Measurements from ENCODE around the gene CCDC159. TPM values are rescaled to one million over a fixed set of nuclear protein-coding genes. Genes with fewer than 3 reads are reported as not detected.

Gene CCDC159
- polyA plus RNA-seq, 4 donors, result 23.1 to 32.6 (median 24.4) TPM

DNA sequence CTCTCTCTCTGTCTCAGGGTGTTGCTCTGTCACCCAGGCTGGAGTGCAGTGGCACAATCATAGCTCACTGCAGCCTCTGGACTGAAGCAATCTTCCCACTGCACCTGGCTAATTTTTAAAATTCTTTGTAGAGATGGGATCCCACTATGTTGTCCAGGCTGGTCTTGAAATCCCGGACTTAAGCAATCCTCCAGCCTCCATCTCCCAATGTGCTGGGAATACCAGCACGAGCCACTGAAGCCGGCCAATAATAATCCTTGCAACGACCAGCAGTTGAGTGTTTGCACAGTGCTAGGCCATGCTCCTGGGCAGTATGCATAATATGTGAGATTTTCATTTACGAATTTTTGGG, 38.4 kb downstream of the CCDC159 start:
- no peak for DNase-seq (ENCODE audit: low read depth in 4 of 4, low spot score in 3 of 4)

DNA sequence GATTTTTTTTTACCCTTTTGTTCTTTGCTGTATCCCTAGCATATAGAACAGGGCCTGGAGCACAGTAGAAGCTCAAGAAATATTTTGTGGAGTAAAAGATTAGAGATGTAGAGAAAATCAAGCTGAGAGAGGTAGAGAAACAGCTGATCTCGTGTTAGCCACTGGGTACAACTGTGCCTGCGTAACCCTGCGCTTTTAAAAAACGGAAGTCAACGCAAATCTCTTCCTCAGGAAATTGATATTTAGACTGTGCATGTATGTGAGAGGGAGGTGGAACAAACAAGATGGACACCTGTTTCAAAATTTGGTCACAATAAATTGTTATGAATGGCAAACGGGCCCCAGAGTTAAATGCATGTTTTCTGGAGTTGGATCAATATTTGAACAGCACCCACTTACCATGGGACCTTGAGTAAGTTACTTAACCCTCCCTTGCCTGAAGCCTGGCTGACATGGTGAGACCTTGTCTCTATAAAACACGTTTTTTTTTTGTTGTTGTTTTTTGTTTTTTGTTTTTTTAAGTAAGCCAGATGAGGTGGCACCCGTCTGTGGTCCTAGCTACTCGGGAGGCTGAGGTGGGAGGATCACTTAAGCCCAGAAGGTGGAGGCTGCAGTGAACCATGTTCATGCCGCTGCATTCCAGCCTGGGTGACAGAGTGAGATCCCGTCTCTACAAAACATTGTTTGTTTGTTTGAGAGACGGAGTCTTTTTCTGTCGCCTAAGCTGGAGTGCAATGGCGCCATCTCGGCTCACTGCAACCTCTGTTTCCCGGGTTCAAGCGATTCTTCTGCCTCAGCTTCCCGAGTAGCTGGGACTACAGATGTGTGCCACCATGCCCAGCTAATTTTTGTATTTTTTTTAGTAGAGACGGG, 41.1 kb downstream of the CCDC159 start:
- no peak for DNase-seq (ENCODE audit: low read depth in 4 of 4, low spot score in 3 of 4)

DNA sequence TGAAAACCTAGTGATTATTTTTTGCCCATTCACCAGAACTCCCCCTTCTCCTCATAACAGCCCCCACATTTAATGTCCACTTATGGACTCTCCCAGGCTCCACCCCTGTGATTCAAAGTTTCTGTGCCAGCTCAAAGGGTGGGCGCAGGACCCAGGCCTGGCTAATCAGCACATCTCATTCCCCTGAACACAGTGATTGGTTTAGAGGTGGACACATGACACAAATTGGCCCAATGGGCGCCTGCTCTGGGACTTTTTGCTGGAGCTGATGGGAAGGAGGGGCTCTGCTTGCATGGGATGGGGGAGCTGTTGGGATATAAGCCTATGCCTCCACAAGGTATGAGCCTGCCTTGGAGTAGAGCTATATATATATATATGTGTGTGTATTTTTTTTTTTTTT, 44.0 kb downstream of the CCDC159 start:
- no peak for DNase-seq (ENCODE audit: low read depth in 4 of 4, low spot score in 3 of 4)

DNA sequence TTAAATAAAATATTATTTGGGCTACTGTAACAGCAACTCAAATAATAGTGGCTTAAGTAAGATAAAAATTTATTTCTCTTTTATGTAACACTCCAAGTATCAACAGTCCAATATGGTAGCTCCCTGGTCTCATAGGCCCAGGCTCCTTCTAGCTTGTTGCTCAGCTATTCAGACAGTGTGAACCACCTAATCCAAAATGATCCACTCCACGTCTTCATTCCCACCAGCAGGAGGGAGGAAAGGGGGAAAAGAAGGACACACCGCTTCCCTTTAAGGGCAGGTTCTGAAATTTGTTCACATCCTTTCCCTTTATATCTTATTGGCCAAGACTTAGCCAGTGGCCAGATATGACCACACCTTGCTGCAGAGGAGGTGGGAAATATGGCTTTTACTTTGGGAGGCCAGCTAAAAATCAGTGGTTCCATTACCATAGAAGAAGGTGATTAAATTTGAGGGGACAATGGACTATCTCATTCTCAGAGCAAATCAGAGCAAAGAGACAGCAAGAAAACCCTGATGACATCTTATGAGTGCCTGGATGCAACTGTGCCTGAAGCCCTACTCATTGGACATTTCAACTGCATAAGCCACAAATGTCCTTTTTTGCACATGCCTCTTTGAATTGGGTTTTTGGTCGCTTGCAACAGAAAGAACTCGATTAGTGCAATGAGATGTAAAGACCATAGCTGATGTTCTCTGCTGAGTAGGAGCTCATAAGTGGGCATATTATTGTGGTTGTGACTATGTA, 44.8 kb downstream of the CCDC159 start:
- no peak for DNase-seq (ENCODE audit: low read depth in 4 of 4, low spot score in 3 of 4)

DNA sequence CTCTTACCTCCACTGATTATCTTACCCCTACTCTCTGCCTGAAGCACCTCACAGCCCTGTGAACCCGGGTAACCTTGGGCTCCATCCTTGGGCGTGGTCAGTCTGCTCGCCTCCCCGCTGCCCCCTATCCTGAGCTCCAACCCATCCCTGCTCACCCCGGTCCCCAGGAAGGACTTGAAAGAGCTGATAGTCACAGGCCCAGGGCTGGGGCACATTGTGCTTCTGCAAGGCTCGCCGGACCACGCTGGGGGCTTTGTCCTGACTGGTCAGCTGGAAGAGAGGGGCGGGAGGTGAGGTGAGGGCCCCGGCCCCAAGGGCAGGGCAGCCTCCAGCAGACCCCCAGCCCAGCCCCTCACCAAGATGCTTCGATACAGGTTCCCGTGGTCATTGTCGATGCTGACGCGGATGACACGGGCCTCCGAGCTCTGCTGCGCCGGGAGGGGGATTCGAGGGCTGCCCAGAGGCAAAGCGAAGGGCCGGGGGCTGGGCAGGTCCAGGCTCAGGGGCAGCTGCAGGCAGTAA, 50.8 kb downstream of the CCDC159 start:
- no peak for DNase-seq (ENCODE audit: low read depth in 4 of 4, low spot score in 3 of 4)

DNA sequence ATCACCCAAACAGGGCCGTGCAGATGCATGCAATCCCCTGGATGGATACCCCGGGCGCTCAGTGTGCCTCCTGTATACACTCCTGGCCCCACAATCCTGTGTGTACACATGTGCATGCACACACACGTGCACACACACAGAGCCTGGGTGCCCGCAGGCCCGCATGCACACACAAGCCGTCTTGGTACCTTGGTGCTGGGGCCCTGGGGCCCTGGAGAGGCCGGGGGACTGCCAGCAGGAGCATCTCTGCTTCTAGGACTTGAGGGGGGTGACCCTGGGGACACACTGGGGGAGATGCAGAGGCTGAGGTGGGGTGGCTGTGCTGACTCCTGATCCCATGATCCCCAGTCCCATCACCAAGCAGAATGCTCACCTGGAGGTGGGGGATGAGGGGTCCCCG, 53.3 kb downstream of the CCDC159 start:
- DNase-seq (ENCODE audit: low read depth in 4 of 4, low spot score in 3 of 4), result no peak

DNA sequence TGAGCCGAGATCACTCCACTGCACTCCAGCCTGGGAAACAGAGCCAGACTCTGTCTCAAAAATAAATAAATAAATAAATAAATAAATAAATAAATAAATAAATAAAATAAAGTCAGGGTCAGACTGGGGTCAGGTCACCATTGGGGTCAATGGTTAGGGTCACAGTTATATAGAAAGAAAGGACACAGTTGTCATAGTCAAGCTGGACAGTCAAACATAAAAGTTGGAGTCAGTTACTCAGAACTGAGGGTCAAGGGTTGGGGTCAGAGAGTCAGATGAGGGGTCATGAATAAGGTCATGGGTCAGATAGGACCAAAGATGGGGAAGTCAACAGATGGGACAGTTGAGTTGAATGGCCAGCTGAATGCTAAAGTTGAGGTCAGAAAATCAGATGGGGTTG, 54.5 kb downstream of the CCDC159 start:
- no peak for DNase-seq (ENCODE audit: low read depth in 4 of 4, low spot score in 3 of 4)

DNA sequence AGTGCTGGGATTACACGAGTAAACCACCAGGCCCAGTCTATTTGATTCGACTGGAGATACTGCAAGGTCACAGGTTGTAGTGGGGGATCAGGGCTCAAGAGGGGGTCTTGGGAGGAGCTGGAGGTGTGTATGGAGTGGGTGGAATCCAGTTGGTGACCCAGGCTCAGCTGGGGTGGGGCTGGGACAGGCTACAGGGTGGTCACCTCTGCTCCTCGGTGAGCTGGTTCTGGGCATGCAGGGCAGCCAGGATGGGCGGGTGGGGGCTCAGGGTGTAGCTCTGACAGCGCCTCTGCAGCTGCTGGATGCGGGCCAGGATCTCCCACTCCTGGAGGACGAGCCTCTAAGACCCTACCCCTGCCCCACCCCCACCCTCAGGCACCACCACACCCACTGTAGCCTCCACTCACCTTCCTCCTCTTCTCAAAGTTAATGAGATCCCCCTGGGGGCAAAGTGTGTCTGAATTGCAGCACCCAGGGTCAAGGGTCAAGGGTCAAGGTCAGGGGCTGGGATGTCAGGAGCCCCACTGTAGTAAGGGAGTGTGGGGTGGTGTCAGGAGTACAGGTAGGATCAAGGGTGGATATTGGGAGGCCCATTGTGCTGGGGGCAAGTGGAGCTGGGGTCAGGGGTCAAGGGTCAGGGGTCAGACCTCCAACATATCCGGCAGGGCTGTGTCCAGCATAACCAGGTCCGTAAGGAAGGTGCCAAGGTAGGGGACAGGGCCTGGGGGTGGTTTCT, 55.7 kb downstream of the CCDC159 start:
- DNase-seq (ENCODE audit: low read depth in 4 of 4, low spot score in 3 of 4), result no peak

Other genes with a start within 250 kb of the CCDC159 start
- 10 to 100 TPM; 11.9 to 17.1 (median 16.1) TPM for gene SPC24, start 190.7 kb upstream of the CCDC159 start, polyA plus RNA-seq (ENCODE audit: insufficient read length in 4 of 4)
- 100 to 1,000 TPM; 119 to 127 (median 123) TPM for gene KANK2, start 149.0 kb upstream of the CCDC159 start, polyA plus RNA-seq (ENCODE audit: insufficient read length in 4 of 4)
- under 1 TPM; 0.29 to 0.64 (median 0.55) TPM for gene ANGPTL8, start 106.9 kb upstream of the CCDC159 start, polyA plus RNA-seq (ENCODE audit: insufficient read length in 4 of 4)
- 10 to 100 TPM; 39.1 to 48.9 (median 45.9) TPM for gene DOCK6, start 84.0 kb upstream of the CCDC159 start, polyA plus RNA-seq (ENCODE audit: insufficient read length in 4 of 4)
- gene TSPAN16, start 50.4 kb upstream of the CCDC159 start, polyA plus RNA-seq (ENCODE audit: insufficient read length in 4 of 4), result under 1 TPM in 1 of 4 donors, not detected in 3; 0.16 TPM
- gene RAB3D, start 6.9 kb upstream of the CCDC159 start, polyA plus RNA-seq (ENCODE audit: insufficient read length in 4 of 4), result 10 to 100 TPM; 16.5 to 17.7 (median 17.4) TPM
- 100 to 1,000 TPM; 122 to 159 (median 132) TPM for gene TMEM205, start 251 bp upstream of the CCDC159 start, polyA plus RNA-seq (ENCODE audit: insufficient read length in 4 of 4)
- 10 to 100 TPM; 11.7 to 18.7 (median 13.7) TPM for gene PLPPR2, start 8.9 kb downstream of the CCDC159 start, polyA plus RNA-seq (ENCODE audit: insufficient read length in 4 of 4)
- gene SWSAP1, start 28.1 kb downstream of the CCDC159 start, polyA plus RNA-seq (ENCODE audit: insufficient read length in 4 of 4), result 1 to 10 TPM; 2.7 to 4.0 (median 3.0) TPM
- gene EPOR, start 37.8 kb downstream of the CCDC159 start, polyA plus RNA-seq (ENCODE audit: insufficient read length in 4 of 4), result 10 to 100 TPM; 21.7 to 32.3 (median 24.7) TPM
- 10 to 100 TPM; 68.7 to 94.8 (median 75.5) TPM for gene RGL3, start 72.8 kb downstream of the CCDC159 start, polyA plus RNA-seq (ENCODE audit: insufficient read length in 4 of 4)
- gene ODAD3, start 88.6 kb downstream of the CCDC159 start, polyA plus RNA-seq (ENCODE audit: insufficient read length in 4 of 4), result 1 to 10 TPM; 1.3 to 2.2 (median 1.6) TPM
- 100 to 1,000 TPM; 329 to 390 (median 354) TPM for gene PRKCSH, start 89.1 kb downstream of the CCDC159 start, polyA plus RNA-seq (ENCODE audit: insufficient read length in 4 of 4)
- under 1 TPM; 0.11 to 0.43 (median 0.15) TPM for gene ELAVL3, start 134.5 kb downstream of the CCDC159 start, polyA plus RNA-seq (ENCODE audit: insufficient read length in 4 of 4)
- 10 to 100 TPM in 2 of 4 donors, 1 to 10 TPM in 2; 9.1 to 11.1 (median 10.0) TPM for gene ZNF653, start 159.3 kb downstream of the CCDC159 start, polyA plus RNA-seq (ENCODE audit: insufficient read length in 4 of 4)
- 10 to 100 TPM; 37.3 to 50.9 (median 38.2) TPM for gene ECSIT, start 182.6 kb downstream of the CCDC159 start, polyA plus RNA-seq (ENCODE audit: insufficient read length in 4 of 4)
- gene CNN1, start 192.3 kb downstream of the CCDC159 start, polyA plus RNA-seq (ENCODE audit: insufficient read length in 4 of 4), result 1 to 10 TPM; 3.1 to 5.2 (median 4.5) TPM
- 10 to 100 TPM; 47.1 to 58.9 (median 50.0) TPM for gene ELOF1, start 212.7 kb downstream of the CCDC159 start, polyA plus RNA-seq (ENCODE audit: insufficient read length in 4 of 4)
- gene ACP5, start 231.1 kb downstream of the CCDC159 start, polyA plus RNA-seq (ENCODE audit: insufficient read length in 4 of 4), result 10 to 100 TPM; 11.8 to 17.2 (median 14.1) TPM

Data from right renal pelvis (tissue), 4 donors.